Left lobe of liver (tissue), 2 donors: Measurements from ENCODE around the gene CNBD2. TPM values are rescaled to one million over a fixed set of nuclear protein-coding genes. Genes with fewer than 3 reads are reported as not detected.
"Not testable (repeated sequence)": the region's sequence is repeated elsewhere in the genome, so short reads cannot be mapped to it uniquely, and the experiment has no call there.

Source experiments
- ATAC-seq: fragments of 200-7000 bp; cut with Tn5 transposase; one replicate; pipeline ENCODE4 v1.9.1; 2020; ENCODE audit warnings: mild to moderate bottlenecking, moderate library complexity
- DNase-seq: peaks from one replicate; pipeline ENCODE4 v3.0.0-alpha.2; 2020; ENCODE audit warnings: low spot score
- total RNA-seq: library from RNA; stranded (reverse); gene quantifications from one replicate; pipeline ENCODE4 v1.2.1, GENCODE V29; 2021
- donor health status: DM: no; HTN: no; CAD: no; lungs with moderate emphysema.
- donor health status: DM: no; HTN: yes; CAD: no.

CNBD2 gene
- total RNA-seq, 1 donor from 2014 or later, result 3.3 TPM

DNA sequence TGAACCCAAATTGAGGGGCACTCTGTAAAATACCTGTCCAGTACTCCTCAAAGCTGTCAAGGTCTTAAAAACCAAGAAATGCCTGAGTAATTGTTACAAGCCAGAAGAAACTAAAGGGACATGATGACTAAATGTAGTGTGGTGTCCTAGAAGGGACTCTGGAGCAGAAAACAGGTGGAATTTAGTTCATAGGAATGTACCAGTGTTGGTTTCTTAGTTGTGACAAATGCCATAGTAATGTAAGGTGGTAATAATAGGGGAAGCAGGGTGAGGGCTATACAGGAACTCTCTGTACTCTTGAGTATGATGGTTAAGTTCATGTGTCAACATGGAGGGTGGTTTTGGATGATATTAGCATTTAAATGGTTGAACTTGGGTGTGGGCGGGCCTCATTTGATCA is 92.3 kb downstream of the CNBD2 start:
- DNase-seq, result no peak

DNA sequence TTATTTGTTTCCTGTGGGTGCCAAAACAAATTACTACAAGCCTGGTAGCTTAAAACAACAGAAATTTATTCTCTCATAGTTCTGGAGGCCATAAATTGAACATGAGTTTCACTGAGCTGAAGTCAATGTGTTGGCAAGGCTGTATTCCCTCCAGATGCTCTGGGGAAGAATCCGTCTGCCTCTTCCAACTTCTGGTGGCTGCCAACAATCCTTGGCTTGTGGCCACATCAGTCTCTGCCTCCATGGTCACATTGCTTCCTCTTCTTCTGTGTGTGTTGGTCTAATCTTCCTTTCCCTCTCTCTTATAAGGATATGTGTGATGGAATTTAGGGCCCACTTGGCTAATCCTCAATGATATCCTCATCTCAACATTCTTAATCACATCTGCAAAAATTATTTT is 93.4 kb downstream of the CNBD2 start:
- ATAC-seq (no peak), DNase-seq (no peak)

More for the DNA sequence above, 92.3 kb downstream of the CNBD2 start:
- no peak for ATAC-seq

DNA sequence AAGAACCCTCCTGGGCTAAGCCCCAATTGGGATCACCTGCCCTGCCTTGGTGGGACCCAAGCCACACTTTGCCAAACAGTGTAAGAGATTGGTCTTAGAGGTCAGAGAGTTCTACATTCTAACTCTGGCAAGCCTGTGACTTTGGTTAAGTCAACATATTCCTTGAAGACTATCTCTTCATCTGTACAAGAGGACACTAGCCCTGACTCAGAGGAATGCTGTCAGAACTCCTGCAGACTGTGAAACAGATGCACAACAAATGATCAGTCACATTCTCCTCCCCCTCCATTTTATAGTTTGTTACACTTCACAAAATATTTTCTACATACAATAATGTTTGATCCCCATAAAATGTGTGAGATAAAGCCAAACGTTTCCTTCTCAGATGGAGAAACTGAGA is 94.4 kb downstream of the CNBD2 start:
- DNase-seq (no peak), ATAC-seq (no peak)

DNA sequence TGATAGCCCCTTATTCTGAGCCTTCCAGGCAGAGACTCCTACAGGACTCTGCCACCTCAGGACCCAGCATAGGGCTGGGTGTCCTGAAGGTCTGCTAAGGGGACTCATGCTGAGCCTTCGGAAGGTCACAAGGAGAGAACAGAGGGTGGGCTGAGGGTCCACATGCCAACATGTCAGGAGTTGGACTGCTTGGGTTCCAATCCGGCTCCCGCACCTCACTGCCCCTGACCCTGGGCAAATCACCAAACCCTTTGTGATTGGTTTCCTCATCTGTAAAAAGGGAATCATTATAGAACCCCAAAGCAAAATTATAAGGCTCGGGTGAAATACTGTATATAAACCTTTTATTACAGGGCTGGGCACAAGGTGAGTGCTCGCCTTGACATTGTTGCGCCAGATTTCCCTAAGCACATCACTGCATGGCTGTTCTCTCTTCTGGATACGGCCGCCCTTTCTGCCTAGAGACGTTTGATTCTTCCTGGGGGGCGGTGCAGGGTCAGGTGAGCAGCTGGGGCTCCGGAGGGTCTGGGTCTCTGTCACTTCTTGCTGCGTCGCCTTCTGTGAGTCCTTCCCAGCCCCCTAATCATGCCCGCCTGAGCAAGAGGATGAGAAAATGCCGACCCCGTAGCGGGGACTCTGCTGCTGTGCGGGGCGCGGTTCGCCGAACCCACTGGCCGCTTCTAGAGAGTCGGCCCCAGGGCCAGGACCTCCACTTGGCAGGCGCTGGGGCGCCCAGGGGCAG is 95.7 kb downstream of the CNBD2 start:
- ATAC-seq (peak; percentile 1), DNase-seq (no peak)

DNA sequence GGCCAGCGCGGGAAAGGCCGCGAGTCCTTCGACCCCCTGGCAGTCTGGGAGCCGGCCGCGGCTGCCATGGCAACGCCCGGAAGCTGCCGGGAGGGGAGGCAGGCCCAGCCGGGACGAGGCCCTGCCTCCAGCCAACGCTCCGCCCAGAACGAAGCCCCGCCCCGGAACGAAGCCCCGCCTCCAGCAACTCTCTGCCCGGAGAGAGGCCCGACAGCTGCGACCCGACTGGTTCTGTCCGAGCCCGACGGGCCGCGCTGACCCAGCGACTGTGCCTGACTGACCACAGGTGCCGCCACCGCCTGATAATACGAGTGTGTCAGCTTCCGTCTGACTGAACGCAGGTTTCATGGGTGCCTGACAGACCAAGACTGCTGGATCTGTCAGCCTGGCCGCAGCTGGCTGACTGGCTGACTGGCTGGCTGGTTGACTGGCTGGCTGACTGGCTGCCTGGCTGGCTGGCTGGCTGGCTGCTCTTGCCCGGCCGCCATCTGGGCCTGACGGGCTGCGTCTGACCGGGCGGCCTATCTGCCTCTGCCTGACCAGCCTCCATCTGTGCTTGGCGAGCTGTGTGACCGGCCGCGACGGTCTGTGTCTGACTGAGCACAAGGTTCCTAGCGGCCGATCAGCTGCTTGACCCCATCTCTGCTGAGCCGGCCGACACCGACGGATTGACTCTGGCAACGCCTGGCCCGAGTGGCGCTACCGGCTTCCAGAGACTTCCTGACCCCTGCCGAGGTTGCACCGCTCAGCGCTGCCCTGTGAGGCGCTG is 96.5 kb downstream of the CNBD2 start:
- peak; percentile 98 for DNase-seq
- ATAC-seq, result peak; percentile 98

DNA sequence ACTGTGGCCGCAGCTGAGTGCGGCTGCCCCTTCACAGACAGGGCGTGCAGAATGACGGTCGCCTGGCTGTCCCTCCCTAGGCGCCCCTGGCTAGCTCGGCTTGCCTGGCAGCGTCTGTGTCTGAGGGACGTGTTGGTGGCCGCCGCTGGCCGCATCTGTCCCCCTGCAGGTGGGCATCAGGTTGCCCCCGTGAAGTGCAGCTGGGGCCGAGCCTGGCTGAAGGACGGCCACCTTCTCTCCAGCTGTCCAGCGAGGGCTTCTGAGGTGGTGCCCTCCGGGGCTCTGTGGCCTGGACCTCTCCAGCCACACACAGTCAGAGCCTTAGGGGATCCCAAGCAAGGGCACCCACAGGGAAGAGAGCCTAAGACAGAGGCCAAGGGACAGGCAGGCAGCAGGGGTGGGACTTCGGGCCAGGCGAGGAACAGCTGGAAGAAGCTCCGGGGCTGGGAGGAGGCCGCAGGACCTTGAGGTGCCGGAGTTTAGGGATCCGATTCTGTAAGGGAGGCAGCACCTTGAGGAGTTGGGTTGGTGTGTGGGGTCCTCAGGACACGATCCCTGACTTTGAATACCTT is 97.1 kb downstream of the CNBD2 start:
- DNase-seq (no peak), ATAC-seq (no peak)

DNA sequence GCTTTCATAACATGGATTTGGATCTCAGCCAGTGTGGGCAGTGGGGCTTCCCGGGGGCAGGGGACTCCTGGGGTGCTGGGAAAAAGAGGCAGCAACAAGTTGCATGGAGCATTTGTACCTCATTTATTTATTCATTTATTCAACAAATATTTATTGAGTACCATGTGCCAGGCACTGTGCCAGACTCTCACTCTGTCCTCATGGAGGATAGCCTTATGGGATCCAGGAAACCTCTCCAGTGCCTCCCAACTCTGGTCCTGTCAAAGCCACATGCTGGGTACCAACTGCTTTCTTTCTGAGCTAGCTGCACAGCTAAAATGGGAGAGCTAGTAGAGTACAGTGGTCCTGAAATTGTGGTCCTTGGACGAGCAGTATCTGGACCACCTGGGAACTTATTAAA is 98.4 kb downstream of the CNBD2 start:
- ATAC-seq (no peak), DNase-seq (no peak)

DNA sequence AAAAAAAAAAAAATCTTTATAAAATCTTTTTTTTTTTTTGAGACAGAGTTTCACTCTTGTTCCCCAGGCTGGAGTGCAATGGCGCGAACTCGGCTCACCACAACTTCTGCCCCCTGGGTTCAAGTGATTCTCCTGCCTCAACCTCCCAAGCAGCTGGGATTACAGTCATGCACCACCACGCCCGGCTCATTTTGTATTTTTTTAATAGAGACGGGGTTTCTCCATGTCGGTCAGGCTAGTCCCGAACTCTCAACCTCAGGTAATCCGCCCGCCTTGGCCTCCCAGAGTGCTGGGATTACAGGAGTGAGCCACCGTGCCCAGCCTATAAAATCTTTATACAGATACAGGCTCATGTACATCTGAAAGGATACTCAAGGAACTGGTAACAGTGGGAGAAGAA is 100.1 kb downstream of the CNBD2 start:
- not testable (repeated sequence) for ATAC-seq, DNase-seq

DNA sequence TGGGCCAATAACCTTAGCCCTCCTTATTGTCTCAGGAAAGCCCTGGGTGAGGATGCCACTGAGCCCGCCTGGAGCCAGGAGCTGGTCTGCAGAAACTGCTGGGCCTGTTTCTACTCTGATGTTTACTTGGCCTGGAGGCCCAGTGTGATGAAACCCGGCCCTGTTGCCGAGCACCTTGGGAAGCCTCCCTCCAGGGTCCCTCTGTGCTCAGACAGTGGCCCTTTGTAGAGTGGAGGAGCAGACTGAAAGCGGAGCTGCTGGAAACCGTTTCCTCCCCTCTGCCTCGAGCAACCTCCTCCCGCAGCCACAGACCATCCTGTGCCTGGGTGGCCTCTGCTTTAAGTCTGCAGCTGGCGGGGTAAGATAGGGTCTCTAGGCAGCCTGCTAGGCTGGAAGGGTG is 102.1 kb downstream of the CNBD2 start:
- DNase-seq, result no peak

DNA sequence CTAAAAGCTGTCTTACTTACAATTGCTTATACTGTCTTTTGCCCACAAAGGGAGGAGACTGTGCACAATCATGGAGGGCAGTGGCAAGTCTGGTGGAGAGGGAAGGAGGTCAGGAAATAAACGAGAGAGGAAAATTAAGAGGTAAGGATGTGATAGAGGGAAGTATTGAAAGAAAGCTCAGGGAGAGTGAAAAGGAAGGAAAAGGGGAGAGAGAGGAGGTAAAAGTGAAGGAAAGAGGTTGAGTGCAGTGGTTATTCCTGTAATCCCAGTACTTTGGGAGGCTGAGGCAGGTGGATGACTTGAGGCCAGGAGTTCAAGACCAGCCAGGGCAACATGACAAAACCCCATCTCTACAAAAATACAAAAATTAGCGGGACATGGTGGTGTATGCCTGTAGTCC is 103.5 kb downstream of the CNBD2 start:
- no peak for ATAC-seq
- no peak for DNase-seq

More for the DNA sequence above, 102.1 kb downstream of the CNBD2 start:
- no peak for ATAC-seq

DNA sequence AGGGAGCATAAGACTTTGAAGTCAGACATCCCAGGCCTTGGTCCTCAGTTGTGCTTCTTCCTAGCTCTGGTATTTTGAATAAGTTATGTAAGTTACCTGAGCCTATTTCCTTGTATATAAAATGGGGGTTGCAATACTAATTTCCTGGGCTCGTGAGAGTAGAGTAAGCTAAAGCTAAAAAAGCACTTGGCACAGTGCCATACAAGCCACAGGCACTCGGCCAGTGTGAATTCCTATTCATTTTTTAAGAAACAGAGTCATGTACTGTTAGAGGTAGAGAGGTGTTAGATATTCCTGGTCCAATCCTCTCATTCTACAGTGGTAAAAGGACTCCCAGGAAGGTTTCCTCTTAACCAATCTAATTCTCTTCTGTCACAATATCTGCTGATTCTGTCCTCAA is 106.6 kb downstream of the CNBD2 start:
- ATAC-seq, result no peak

DNA sequence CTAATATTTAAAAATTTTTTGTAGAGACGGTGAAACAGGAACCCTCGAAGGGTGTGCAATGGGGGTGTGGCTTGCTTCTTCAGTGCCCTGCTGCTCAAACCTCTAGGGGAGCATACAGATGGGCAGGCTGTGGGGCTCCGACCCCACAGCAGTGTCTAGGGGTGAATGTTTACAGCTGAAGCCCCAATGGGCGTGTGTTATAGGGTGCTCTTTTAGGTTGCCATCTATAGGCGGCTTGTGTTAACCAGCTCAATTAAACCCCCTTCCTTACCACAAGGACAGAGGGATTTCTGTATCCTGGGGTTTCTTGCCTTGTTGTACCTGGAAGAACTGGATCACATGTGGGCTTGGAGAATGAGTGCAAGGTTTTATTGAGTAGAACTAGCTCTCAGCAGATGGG is 109.4 kb downstream of the CNBD2 start:
- not testable (repeated sequence) for DNase-seq, ATAC-seq

More for the DNA sequence above, 106.6 kb downstream of the CNBD2 start:
- no peak for DNase-seq

DNA sequence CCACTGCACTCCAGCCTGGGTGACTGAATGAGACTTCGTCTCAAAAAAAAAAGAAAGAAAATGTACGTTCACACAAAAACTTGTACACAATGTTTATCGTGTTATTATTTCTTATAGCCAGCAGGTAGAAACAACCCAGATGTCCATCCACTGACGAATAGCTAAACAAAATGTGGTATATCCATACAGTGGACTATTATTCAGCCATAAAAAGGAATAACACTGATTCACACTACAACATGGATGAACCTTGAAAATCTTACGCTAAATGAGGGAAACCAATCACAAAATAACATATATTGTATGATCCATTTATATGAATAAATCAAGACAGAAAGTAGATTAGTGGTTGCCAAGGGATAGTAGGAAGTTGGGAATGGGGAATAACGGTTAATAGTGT is 111.1 kb downstream of the CNBD2 start:
- ATAC-seq, result no peak
- no peak for DNase-seq

DNA sequence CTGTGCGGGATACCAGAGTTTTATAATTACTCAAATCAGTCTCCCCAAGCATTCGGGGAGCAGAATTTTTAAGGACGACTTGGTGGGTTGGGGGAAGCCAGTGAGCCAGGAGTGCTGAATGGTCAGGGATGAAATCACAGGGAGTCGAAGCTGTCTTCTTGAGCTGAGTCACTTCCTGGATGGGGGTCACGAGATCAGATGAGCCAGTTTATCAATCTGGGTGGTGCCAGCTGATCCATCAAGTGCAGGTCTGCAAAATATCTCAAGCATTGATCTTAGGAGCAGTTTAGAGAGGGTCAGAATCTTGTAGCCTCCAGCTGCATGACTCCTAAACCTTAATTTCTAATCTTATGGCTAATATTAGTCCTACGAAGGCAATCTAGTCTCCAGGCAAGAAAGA is 111.6 kb downstream of the CNBD2 start:
- ATAC-seq, DNase-seq: not testable (repeated sequence)

Other genes with a start within 250 kb of the CNBD2 start
- 102 TPM for gene RBM39, start 226.3 kb upstream of the CNBD2 start, total RNA-seq
- gene PHF20, start 196.6 kb upstream of the CNBD2 start, total RNA-seq, result 11.4 TPM
- gene SCAND1, start 14.1 kb upstream of the CNBD2 start, total RNA-seq, result 50.5 TPM
- 5.0 TPM for gene EPB41L1, start 186.2 kb downstream of the CNBD2 start, total RNA-seq